Psoas muscle (tissue), 8 donors: ENCODE data around the gene UTP18. TPM values are rescaled to one million over a fixed set of nuclear protein-coding genes. Genes with fewer than 3 reads are reported as not detected.

Experiments used
- ATAC-seq, 4 donors: fragments of 200-7000 bp; cut with Tn5 transposase; one replicate each; pipeline ENCODE4 v1.9.1; 2020; ENCODE audit warnings: moderate library complexity in 3 of 4, mild to moderate bottlenecking in 2 of 4
- DNase-seq, 2 donors: peaks; one replicate each; pipeline ENCODE4 v3.0.0-alpha.2; 2020
- H3K27ac ChIP-seq: fragments of 200-600 bp; one replicate; pipeline ENCODE4 v1.8.0; 2022
- H3K27me3 ChIP-seq, 3 donors: fragments of 200-600 bp in 1 of 3; one replicate each; pipeline versions ENCODE4 v1.6.1 to v1.8.0; 2013 to 2022; ENCODE audit warnings: low read length in 2 of 3, mild to moderate bottlenecking in 2 of 3, moderate library complexity in 1 of 3; ENCODE audit not compliant: insufficient read depth in 3 of 3
- H3K36me3 ChIP-seq, 2 donors: fragments of 200-600 bp in 1 of 2; one replicate each; pipeline versions ENCODE4 v1.6.1 to v1.8.0; 2013 to 2022; ENCODE audit warnings: low read depth in 1 of 2, mild to moderate bottlenecking in 1 of 2, moderate library complexity in 1 of 2; ENCODE audit not compliant: insufficient read depth in 1 of 2
- H3K4me1 ChIP-seq: fragments of 200-600 bp; one replicate; pipeline ENCODE4 v1.8.0; 2022
- H3K4me3 ChIP-seq: fragments of 200-600 bp; one replicate; pipeline ENCODE4 v1.8.0; 2022; ENCODE audit warnings: mild to moderate bottlenecking
- H3K9me3 ChIP-seq: fragments of 200-600 bp; one replicate; pipeline ENCODE4 v1.8.0; 2022
- CTCF ChIP-seq: fragments of 200-600 bp; IDR thresholded peaks from one replicate; pipeline ENCODE4 v1.8.0; 2022; ENCODE audit warnings: antibody characterized with exemption
- WGBS, 3 donors: extraction: QIAGEN DNeasy Blood & Tissue Kit; methylation state at CpG; one replicate each; pipeline versions ENCODE4 v1.1.6 to v1.1.7; 2013; 5-methylcytosine and 5-hydroxymethylcytosine counted together
- intact Hi-C, 2 donors: fragments of 100-400 bp; cut with DNase I; formaldehyde crosslinking; loops; one replicate each; pipeline versions ENCODE4 v1.11.0 to v1.14.2; 2022
- polyA plus RNA-seq, 3 donors: library from polyadenylated mRNA; stranded (reverse); fragments of 200-250 nt; gene quantifications; one replicate each; pipeline ENCODE4 v1.2.3, GENCODE V29; 2013
- total RNA-seq, 4 donors: library from RNA; stranded (reverse); fragmentation: NEBNext Ultra II Directional in 2 of 4; extraction: Animal tissue kit (Norgen Biotek cat#: 25700) in 2 of 4; gene quantifications; one replicate each; pipeline versions ENCODE4 v1.2.1 to v1.2.4, GENCODE V29; 2021 to 2023
- donor health status: healthy with polysubstance abuse.
- donor health status: DM: no; HTN: no; CAD: no; lungs with moderate emphysema.
- donor health status: Bipolar disorder and iron deficiency.
- donor health status: healthy.
- donor health status: DM: yes; HTN: yes; CAD: no.
- donor health status: DM: no; HTN: no; CAD: no.
- donor health status: DM: no; HTN: no; CAD: no.
- donor health status: DM: yes; HTN: yes; CAD: no.

UTP18 gene
- total and polyA plus RNA-seq, 7 donors = 13.1 to 32.5 (median 22.3) TPM

- TF ChIP-seq CTCF = no peak
- peak overlapping the region; percentile 99 for H3K4me3 ChIP-seq
- intact Hi-C loops = no loop called here
- no peaks in the 10 kb centered on the region for H3K9me3 ChIP-seq
- H3K4me1 ChIP-seq = peaks cover 36% of the 10 kb centered on the region
- H3K27me3 ChIP-seq = no peaks in the 10 kb centered on the region
- DNase-seq = no peak
- ATAC-seq = no peak
- peaks cover 0 to 52% of the 10 kb centered on the region in 2 donors for H3K36me3 ChIP-seq
- 64 to 73% (median 72%) methylated on average over 3 of the region's 3 CpGs for WGBS, 3 donors
- no peak overlapping the region for H3K27ac ChIP-seq
Measured at GRCh38 chr17:51257150-51258081, 2.9 kb upstream of the UTP18 start.

- H3K9me3 ChIP-seq = no peaks in the 10 kb centered on the region
- intact Hi-C loops = no loop called here
- ATAC-seq (no peak), DNase-seq (peak in 1 of 2 donors; percentile 21)
- peaks cover 0 to 50% of the 10 kb centered on the region in 2 donors for H3K36me3 ChIP-seq
- TF ChIP-seq CTCF = no peak
- H3K27me3 ChIP-seq = no peaks in the 10 kb centered on the region
- peak overlapping the region; percentile 99 for H3K27ac ChIP-seq
- peak overlapping the region; percentile 99 for H3K4me3 ChIP-seq
- WGBS, 3 donors = 1 to 3% (median 2%) methylated on average over 18 of the region's 18 CpGs
- H3K4me1 ChIP-seq = peaks cover 36% of the 10 kb centered on the region
Measured at GRCh38 chr17:51258756-51259563, 1.4 kb upstream of the UTP18 start.

- H3K4me3 ChIP-seq = peak within 1 kb of the TSS; percentile 99
- peak within 1 kb of the TSS; percentile 99 for H3K27ac ChIP-seq
- no peak for TF ChIP-seq CTCF
- ATAC-seq = peak; percentile 91 to 95 (median 94)
- H3K27me3 ChIP-seq = no peaks in the 10 kb centered on the region
- 0 to 1% (median 1%) methylated on average over 28 to 42 of the region's 42 CpGs for WGBS, 3 donors
- no peaks in the 10 kb centered on the region for H3K9me3 ChIP-seq
- H3K36me3 ChIP-seq = peaks cover 0 to 50% of the 10 kb centered on the region in 2 donors
- intact Hi-C loops = no loop called here
- H3K4me1 ChIP-seq = peaks cover 36% of the 10 kb centered on the region
- peak; percentile 95 to 97 for DNase-seq
Measured at GRCh38 chr17:51259564-51260236, 646 bp upstream of the UTP18 start, which contains the start of gene MBTD1. Gene MBTD1, minus strand, starts transcription at chr17:51260049. Its CDS starts 34,888 bp downstream, at chr17:51225161.

DNA sequence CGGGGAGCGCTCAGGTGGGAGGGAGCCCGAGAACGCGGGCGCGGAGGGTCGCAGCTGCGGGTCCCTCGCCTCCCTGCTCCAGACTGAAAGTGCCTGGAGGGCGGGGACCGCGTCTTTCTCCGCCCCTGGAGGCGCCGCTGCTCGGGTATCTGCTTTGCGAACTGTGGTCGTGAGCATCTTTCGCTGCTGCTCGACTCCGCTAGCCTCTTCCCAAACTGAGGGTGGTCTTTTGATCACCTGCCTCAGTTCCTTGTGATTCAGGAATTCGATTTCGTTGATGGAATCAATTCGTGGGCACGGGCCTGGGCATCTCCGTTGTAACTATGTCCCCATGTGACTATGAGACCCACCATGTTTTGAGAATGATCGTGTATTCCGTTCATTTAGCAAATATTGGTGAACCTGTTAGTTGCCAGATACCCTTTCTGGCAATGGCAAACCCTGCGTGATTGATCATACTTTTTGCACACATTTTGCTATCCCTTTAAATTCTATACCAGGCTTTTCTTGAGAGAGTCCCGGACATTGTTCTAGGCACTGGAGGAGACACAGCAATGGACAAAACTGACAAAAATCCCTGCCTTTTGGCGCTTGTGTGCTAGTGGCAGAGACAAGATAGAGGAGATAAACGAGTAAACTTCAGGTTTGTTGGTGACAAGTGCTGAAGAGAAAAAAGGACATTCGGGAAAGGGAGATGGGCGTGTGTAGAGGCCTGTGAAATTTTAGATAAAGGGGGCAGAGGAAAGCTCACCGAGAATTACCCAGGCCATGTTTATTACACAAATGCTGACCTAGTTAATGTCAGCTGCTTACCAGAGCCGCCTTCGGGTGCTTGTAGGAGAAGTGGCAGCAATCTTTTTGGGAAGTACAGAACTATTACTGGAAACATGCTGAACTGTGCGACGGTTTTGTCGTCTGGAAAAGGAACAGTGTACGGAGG, 948 bp downstream of the UTP18 start:
- peak overlapping the region; percentile 99 for H3K27ac ChIP-seq
- H3K4me3 ChIP-seq = peak overlapping the region; percentile 99
- H3K36me3 ChIP-seq = peaks cover 0 to 57% of the 10 kb centered on the region in 2 donors
- 9 to 14% (median 14%) methylated on average over 32 to 42 of the region's 42 CpGs for WGBS, 3 donors
- no peaks in the 10 kb centered on the region for H3K9me3 ChIP-seq
- H3K4me1 ChIP-seq = peaks cover 36% of the 10 kb centered on the region
- TF ChIP-seq CTCF = no peak
- intact Hi-C loops = no loop called here
- ATAC-seq (no peak), DNase-seq (no peak)
- no peaks in the 10 kb centered on the region for H3K27me3 ChIP-seq
